ENCODE data around the gene DPEP3.
"Not testable (repeated sequence)": the region's sequence is repeated elsewhere in the genome, so short reads cannot be mapped to it uniquely, and the experiment has no call there.

Gene DPEP3

DNA sequence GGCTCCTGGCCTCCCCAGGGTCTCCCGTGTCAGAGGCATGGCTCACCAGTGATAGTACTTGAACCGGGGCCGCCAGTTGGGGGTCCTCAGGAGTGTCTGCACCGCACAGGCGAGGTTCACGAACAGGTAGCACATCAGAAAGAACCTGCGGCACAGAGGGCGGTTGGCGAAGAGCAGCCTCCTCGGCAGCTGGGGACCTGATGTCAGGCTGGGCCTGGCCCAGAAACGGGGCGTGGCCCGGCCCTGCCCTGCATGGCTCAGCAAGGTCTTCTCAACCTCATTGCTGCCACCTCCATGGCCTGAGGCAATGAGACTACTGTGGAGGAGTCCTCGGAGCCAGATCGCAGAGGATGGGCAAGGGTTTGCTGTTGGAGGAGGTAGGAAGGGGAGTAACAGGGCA lies 32.3 kb downstream of the DPEP3 start:
- no peaks in the 10 kb centered on the region for H3K9me3 Mint-ChIP-seq (ENCODE audit: low read depth)
- H3K4me3 Mint-ChIP-seq, result no peak overlapping the region
- no peaks in the 10 kb centered on the region for H3K27me3 Mint-ChIP-seq
- H3K36me3 Mint-ChIP-seq, result no peaks in the 10 kb centered on the region
- no peaks in the 10 kb centered on the region for H3K4me1 Mint-ChIP-seq (ENCODE audit: low read depth)
- H3K27ac Mint-ChIP-seq, result no peak overlapping the region

GRCh38 chr16:67946966-67947558 lies 33.2 kb downstream of the DPEP3 start:
- Mint-ChIP-seq H3K27ac (no peak overlapping the region), H3K36me3 (no peaks in the 10 kb centered on the region), H3K4me3 (no peak overlapping the region)

DNA sequence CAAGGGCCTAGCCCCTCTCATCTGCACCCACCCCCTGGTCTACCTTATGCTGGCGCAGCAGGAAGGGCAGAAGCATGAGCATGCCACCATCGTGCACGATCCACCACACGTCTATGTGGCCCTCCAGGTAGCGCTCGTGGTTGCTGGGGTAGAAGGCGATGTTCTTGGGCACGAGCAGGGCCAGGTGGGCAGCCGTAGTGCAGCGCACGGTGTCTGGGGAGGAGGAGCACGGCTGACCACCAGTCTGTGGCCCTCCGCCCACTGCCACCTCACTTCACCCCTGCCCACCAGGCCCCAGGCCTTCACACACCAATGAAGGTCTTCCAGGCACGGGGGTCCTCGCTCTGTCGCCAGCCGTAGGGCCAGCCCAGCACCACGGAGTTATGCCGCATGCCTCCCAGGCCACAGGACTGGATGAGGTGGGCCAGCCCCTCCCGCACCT lies 34.1 kb downstream of the DPEP3 start:
- Mint-ChIP-seq H3K27ac (no peak overlapping the region), H3K9me3 (ENCODE audit: low read depth) (no peaks in the 10 kb centered on the region), H3K27me3 (no peaks in the 10 kb centered on the region), H3K4me1 (ENCODE audit: low read depth) (peaks cover 10% of the 10 kb centered on the region), H3K36me3 (no peaks in the 10 kb centered on the region), H3K4me3 (no peak overlapping the region)

More at GRCh38 chr16:67946966-67947558, 33.2 kb downstream of the DPEP3 start:
- no peaks in the 10 kb centered on the region for H3K27me3 Mint-ChIP-seq
- no peaks in the 10 kb centered on the region for H3K9me3 Mint-ChIP-seq (ENCODE audit: low read depth)
- H3K4me1 Mint-ChIP-seq (ENCODE audit: low read depth), result peaks cover 2% of the 10 kb centered on the region

GRCh38 chr16:67945392-67945933 lies 34.8 kb downstream of the DPEP3 start:
- Mint-ChIP-seq H3K4me1 (ENCODE audit: low read depth) (peaks cover 10% of the 10 kb centered on the region), H3K36me3 (no peaks in the 10 kb centered on the region), H3K9me3 (ENCODE audit: low read depth) (no peaks in the 10 kb centered on the region), H3K4me3 (no peak overlapping the region), H3K27ac (no peak overlapping the region), H3K27me3 (no peaks in the 10 kb centered on the region)

DNA sequence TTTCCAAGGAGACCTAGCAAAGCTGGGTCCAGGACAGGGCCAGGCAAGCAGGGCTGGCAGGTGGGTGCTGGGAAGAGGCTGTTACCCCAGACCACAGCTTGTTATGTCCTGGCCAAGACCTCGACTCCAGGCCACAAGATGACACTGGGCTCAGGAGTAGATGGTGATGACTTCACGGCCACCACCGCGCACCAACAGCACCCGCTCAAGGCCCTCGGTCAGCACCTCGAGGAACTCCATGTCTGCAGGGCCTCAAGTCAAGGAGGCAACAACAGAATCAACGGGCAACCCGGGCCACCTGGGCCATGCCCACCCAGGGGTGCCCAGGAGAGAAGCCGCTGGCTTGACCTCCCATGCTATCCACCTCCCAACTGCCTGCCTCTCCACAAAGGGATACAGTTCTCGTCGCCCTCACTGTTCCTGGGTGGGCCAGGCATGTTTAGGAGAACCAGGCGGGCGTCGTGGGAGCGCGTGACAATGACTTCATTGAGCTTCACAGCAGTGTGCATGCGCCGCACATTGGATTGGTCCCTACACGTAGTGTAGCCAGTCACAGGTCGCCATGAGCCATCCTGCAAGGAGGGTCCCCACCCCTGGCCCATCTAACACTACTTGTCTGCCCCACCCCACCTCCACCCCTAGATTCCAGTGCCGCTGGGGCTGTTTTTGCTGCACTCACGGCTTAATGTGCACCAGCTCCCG lies 35.5 kb downstream of the DPEP3 start:
- H3K27me3 Mint-ChIP-seq, result no peaks in the 10 kb centered on the region
- H3K27ac Mint-ChIP-seq, result no peak overlapping the region
- H3K4me1 Mint-ChIP-seq (ENCODE audit: low read depth), result peaks cover 17% of the 10 kb centered on the region
- no peaks in the 10 kb centered on the region for H3K9me3 Mint-ChIP-seq (ENCODE audit: low read depth)
- H3K4me3 Mint-ChIP-seq, result no peak overlapping the region
- H3K36me3 Mint-ChIP-seq, result no peaks in the 10 kb centered on the region

DNA sequence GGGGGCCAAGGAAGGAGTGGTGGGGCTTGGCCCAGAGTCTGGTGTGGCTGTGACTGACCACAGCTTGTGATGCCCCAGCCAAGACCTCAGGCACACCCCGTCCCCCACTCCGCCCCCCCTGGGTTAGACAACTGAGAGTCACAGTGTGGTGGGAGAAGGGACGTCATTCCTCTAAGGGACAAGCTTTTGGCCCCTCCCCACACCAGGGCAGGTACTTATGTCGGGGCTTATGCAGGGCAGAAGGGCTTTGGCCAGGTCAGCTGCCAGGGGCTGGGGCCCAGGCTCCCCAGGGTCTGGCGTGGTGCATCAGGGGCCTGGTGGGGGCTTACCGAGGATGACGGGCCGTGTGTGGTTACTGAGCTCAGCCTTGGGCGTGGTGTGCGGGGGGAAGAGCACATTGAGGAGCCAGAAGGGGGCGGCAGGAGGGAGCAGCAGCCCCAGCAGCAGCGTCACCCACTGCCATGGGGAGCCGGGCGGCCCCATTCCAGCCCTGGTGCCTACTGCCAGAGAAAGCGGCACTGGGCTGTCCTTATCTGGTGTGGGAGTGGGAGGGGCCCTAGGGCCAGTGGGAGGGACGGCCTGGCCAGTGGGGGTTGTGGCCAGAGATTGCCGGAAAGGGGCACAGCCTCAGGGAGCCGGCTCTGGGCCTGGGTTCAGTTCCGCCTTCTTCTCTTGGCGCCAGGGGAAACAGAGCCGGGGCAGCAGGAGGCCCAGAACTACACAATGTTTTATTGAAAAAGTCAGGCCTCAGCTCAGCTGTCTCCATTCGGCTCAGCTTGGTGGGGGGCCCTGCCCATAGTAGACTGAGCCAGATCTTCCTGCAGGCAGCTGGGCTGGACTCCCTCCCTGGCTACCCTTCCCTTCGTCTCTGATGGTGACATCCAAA lies 36.4 kb downstream of the DPEP3 start, which contains the start of gene LCAT:
Gene LCAT, minus strand, starts transcription at position 502 of the 886 bp plus-strand sequence. Its CDS starts 19 bp downstream, at position 483.
- H3K36me3 Mint-ChIP-seq, result no peaks in the 10 kb centered on the region
- peaks cover 22% of the 10 kb centered on the region for H3K4me1 Mint-ChIP-seq (ENCODE audit: low read depth)
- no peaks in the 10 kb centered on the region for H3K9me3 Mint-ChIP-seq (ENCODE audit: low read depth)

DNA sequence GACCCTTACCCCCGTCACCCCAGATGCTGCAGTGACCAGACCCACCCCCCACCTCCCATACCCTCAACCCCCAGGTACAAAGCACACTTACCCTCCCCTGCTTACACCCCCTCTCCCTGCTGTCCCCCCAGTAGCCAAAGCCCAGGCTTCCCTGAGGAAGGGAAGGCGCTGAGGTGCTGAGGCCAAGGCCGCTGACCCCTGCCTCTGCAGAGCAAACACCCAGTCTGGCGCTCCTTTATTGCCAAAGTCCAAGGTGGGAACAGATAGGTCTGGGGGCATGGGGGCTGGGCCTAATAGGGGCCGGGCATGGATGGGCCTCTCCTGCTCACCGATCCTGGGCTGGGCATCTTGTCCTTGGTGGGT lies 37.1 kb downstream of the DPEP3 start:
- H3K36me3 Mint-ChIP-seq, result no peaks in the 10 kb centered on the region
- no peak overlapping the region for H3K4me3 Mint-ChIP-seq
- no peak overlapping the region for H3K27ac Mint-ChIP-seq
- no peaks in the 10 kb centered on the region for H3K9me3 Mint-ChIP-seq (ENCODE audit: low read depth)
- H3K4me1 Mint-ChIP-seq (ENCODE audit: low read depth), result peaks cover 22% of the 10 kb centered on the region
- no peaks in the 10 kb centered on the region for H3K27me3 Mint-ChIP-seq

More for the DNA sequence above, 36.4 kb downstream of the DPEP3 start, which contains the start of gene LCAT:
- H3K4me3 Mint-ChIP-seq, result no peak within 1 kb of the TSS
- no peaks in the 10 kb centered on the region for H3K27me3 Mint-ChIP-seq
- no peak within 1 kb of the TSS for H3K27ac Mint-ChIP-seq

- Mint-ChIP-seq H3K4me3 (no peak overlapping the region), H3K4me1 (ENCODE audit: low read depth) (peaks cover 22% of the 10 kb centered on the region), H3K27ac (no peak overlapping the region), H3K36me3 (no peaks in the 10 kb centered on the region), H3K27me3 (no peaks in the 10 kb centered on the region), H3K9me3 (ENCODE audit: low read depth) (no peaks in the 10 kb centered on the region)
Measured at GRCh38 chr16:67942510-67943255, 37.6 kb downstream of the DPEP3 start.

DNA sequence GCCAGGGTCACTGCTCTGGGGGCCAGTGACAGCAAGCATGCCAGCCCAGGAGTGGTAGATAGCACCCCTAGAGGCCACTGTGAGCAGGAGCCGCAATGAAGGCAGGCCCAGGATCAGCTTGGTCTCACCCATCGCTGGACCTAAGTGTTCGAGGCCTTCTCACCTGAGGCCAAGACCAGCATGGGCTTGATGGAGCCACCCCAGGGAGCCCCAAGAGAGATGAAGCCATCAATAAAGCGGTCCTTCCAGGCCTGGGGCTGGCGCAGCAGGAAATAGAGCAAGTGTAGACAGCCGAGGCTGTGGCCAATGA lies 38.1 kb downstream of the DPEP3 start:
- Mint-ChIP-seq H3K27ac (peak overlapping the region; percentile 61), H3K4me3 (no peak overlapping the region), H3K9me3 (ENCODE audit: low read depth) (no peaks in the 10 kb centered on the region), H3K27me3 (no peaks in the 10 kb centered on the region), H3K36me3 (no peaks in the 10 kb centered on the region), H3K4me1 (ENCODE audit: low read depth) (peaks cover 25% of the 10 kb centered on the region)

DNA sequence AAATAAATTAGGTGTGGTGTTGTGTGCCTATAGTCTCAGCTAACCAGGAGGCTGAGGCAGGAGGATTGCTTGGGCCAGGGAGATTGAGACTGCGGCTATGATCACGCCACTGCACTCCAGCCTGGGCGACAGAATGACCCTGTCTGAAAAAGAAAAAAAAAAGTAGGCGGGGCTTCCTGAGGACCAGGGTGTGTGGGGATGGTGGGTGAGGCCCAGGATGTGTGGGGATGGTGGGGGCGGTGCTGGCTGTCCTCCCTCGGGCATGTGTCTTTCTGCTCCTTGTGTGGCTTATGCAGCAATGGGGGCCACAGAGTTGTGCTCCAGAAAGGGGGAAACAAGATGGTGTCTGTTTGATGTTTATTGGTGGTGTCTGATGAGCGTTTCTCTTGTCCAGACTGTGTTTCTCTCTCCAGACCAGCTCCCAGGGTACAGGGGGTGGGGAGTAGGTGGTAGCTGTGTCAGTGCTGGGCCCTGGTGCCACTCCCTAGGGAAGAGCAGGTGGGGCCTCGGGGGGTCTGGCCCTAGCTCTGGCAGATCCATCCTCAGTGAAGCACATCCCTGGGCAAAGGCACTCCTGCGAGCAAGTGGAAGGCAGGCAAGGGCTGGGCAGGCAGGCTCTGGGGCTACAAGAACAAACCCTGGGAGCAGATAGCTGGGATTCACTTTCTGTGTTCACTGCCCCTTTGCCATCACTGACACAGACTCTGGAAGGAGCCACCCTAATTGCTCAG lies 38.7 kb downstream of the DPEP3 start:
- H3K4me3 Mint-ChIP-seq, result no peak overlapping the region
- no peaks in the 10 kb centered on the region for H3K27me3 Mint-ChIP-seq
- H3K36me3 Mint-ChIP-seq, result no peaks in the 10 kb centered on the region
- H3K27ac Mint-ChIP-seq, result peak overlapping the region; percentile 54
- peaks cover 29% of the 10 kb centered on the region for H3K4me1 Mint-ChIP-seq (ENCODE audit: low read depth)
- no peaks in the 10 kb centered on the region for H3K9me3 Mint-ChIP-seq (ENCODE audit: low read depth)

- Mint-ChIP-seq H3K27ac (peak overlapping the region; percentile 89), H3K4me1 (ENCODE audit: low read depth) (peaks cover 31% of the 10 kb centered on the region), H3K9me3 (ENCODE audit: low read depth) (no peaks in the 10 kb centered on the region), H3K36me3 (peaks cover 3% of the 10 kb centered on the region), H3K27me3 (no peaks in the 10 kb centered on the region), H3K4me3 (peak overlapping the region; percentile 47)
Measured at GRCh38 chr16:67940446-67941089, 39.7 kb downstream of the DPEP3 start.

DNA sequence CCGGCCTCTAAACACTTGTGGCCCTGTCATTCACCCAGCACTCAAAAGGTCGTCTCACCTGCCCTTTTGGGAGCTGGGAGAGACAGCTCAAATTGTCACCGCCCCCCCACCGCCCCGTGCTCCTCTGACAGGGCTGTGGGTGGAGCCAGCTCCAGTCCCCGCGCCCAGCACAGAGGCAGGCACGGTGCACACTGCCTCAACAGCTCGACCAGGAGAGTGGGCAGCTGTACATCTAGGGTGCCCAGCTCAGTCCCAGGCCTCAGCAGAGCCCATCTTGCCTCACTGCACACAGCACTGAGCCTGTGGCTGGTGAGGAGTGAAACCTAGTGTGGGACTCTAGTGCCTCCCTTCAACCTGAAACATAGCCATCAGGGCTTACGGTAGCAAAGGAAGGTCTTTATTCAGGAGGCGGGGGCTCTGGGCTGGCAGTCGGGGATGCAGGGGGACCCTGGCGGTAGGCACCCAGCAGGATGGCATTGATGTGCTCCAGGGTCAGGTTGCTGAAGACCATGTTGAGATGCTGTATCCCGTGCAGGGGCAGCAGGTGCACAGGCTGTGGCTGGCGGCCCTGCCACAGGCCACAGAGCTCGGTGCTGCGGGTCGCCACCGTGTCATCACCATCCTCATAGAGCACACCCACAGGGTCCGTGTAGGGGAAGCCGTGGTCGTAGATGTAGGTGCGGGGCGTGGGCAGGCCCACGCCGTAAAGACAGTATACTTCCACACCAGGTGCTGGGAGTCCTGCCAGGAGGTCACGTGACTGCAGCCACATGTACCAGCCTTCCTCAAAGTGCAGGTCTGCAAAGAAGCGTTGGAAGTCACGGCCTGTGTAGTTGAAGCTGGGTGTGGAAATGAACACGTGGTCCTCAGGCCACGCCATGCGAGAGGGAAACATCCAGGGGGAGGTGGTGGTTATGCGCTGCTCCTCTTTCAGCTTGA lies 40.5 kb downstream of the DPEP3 start:
- Mint-ChIP-seq H3K36me3 (peaks cover 8% of the 10 kb centered on the region), H3K4me3 (peak overlapping the region; percentile 47), H3K4me1 (ENCODE audit: low read depth) (peaks cover 39% of the 10 kb centered on the region)

GRCh38 chr16:67937713-67938112 lies 42.6 kb downstream of the DPEP3 start:
- not testable (repeated sequence) for H3K36me3 Mint-ChIP-seq; H3K9me3 Mint-ChIP-seq (ENCODE audit: low read depth); H3K27ac Mint-ChIP-seq; H3K27me3 Mint-ChIP-seq
- Mint-ChIP-seq H3K4me1 (ENCODE audit: low read depth) (peaks cover 45% of the 10 kb centered on the region), H3K4me3 (peak overlapping the region; percentile 99)

More for the DNA sequence above, 40.5 kb downstream of the DPEP3 start:
- H3K27ac Mint-ChIP-seq, result peak overlapping the region; percentile 89
- no peaks in the 10 kb centered on the region for H3K9me3 Mint-ChIP-seq (ENCODE audit: low read depth)
- no peaks in the 10 kb centered on the region for H3K27me3 Mint-ChIP-seq
